GM23338 (cell line): Measurements from ENCODE around the gene BLACAT1. TPM values are rescaled to one million over a fixed set of nuclear protein-coding genes. Genes with fewer than 3 reads are reported as not detected.

Experiments used
- ATAC-seq: fragments of 200-7000 bp; cut with Tn5 transposase; 3 replicates; pipeline ENCODE4 v1.9.1; 2020
- DNase-seq: peaks from one replicate; pipeline ENCODE4 v3.0.0-alpha.2; 2015; ENCODE audit warnings: low spot score
- H2AFZ ChIP-seq: fragments of 200-600 bp; sonication (generic); 2 replicates; pipeline ENCODE4 v1.8.0; 2016; ENCODE audit warnings: antibody characterized with exemption, mild to moderate bottlenecking, moderate library complexity
- H3F3A ChIP-seq: fragments of 200-600 bp; sonication (generic); replicated peaks from 2 replicates; pipeline ENCODE4 v1.8.0; 2017; ENCODE audit warnings: antibody characterized with exemption, mixed run types, low read depth
- H3K27ac ChIP-seq: fragments of 200-600 bp; sonication (generic); 2 replicates; pipeline ENCODE4 v1.6.1; 2016; ENCODE audit warnings: low read depth
- H3K27me3 ChIP-seq: fragments of 200-600 bp; sonication (generic); 2 replicates; pipeline ENCODE4 v1.8.0; 2016; ENCODE audit warnings: mild to moderate bottlenecking, mixed run types, moderate library complexity; ENCODE audit not compliant: insufficient read depth
- H3K36me3 ChIP-seq: fragments of 200-600 bp; sonication (generic); 2 replicates; pipeline ENCODE4 v1.8.0; 2016; ENCODE audit warnings: mild to moderate bottlenecking; ENCODE audit not compliant: insufficient read depth
- H3K4me1 ChIP-seq: fragments of 200-600 bp; sonication (generic); 2 replicates; pipeline ENCODE4 v1.8.0; 2016; ENCODE audit warnings: mild to moderate bottlenecking, moderate library complexity; ENCODE audit not compliant: insufficient read depth
- H3K4me2 ChIP-seq: fragments of 200-600 bp; sonication (generic); 2 replicates; pipeline ENCODE4 v1.7.1; 2017; ENCODE audit warnings: mixed run types
- H3K4me3 ChIP-seq: fragments of 200-600 bp; sonication (generic); 2 replicates; pipeline ENCODE4 v1.6.1; 2016; ENCODE audit warnings: mixed run types
- H3K79me2 ChIP-seq: fragments of 200-600 bp; sonication (generic); replicated peaks from 2 replicates; pipeline ENCODE4 v1.8.0; 2017; ENCODE audit warnings: mild to moderate bottlenecking; ENCODE audit not compliant: insufficient read depth
- H3K9me2 ChIP-seq: fragments of 200-600 bp; sonication (generic); 2 replicates; pipeline ENCODE4 v1.8.0; 2017; ENCODE audit not compliant: insufficient read depth
- H4K20me1 ChIP-seq: fragments of 200-600 bp; sonication (generic); replicated peaks from 2 replicates; pipeline ENCODE4 v1.8.0; 2017; ENCODE audit warnings: mild to moderate bottlenecking; ENCODE audit not compliant: insufficient read depth
- H3K27ac Mint-ChIP-seq: 2 replicates; pipeline ENCODE4 v1.8.0; 2020; ENCODE audit warnings: inconsistent platforms, mild to moderate bottlenecking, moderate library complexity, mixed read lengths
- H3K27me3 Mint-ChIP-seq: 3 replicates; pipeline ENCODE4 v1.8.0; 2022; ENCODE audit warnings: low read depth, mild to moderate bottlenecking, moderate library complexity, mixed read lengths, inconsistent platforms; ENCODE audit not compliant: insufficient read depth, poor library complexity
- H3K36me3 Mint-ChIP-seq: 3 replicates; pipeline ENCODE4 v1.8.0; 2021; ENCODE audit warnings: low read depth, mild to moderate bottlenecking, inconsistent platforms, moderate library complexity, mixed read lengths
- H3K4me1 Mint-ChIP-seq: 3 replicates; pipeline ENCODE4 v1.8.0; 2020; ENCODE audit warnings: mild to moderate bottlenecking, inconsistent platforms, mixed read lengths
- H3K4me3 Mint-ChIP-seq: 3 replicates; pipeline ENCODE4 v1.8.0; 2021; ENCODE audit warnings: moderate library complexity, mild to moderate bottlenecking, inconsistent platforms, mixed read lengths
- H3K9me3 Mint-ChIP-seq: 3 replicates; pipeline ENCODE4 v1.8.0; 2020; ENCODE audit warnings: moderate library complexity, mild to moderate bottlenecking, inconsistent platforms, mixed read lengths
- CREB1 ChIP-seq: fragments of 250-450 bp; sonication (Bioruptor Pico); IDR thresholded peaks from 2 replicates; pipeline ENCODE4 v1.5.0; 2020; ENCODE audit warnings: low read depth, mild to moderate bottlenecking, moderate library complexity
- CTCF ChIP-seq, 2 experiments: fragments of 200-600 bp in 1 of 2; sonication (generic) in 1 of 2; conservative IDR thresholded peaks; 2 replicates each; pipeline versions ENCODE4 v1.5.1 to v1.6.1; 2016 to 2017; ENCODE audit warnings: antibody characterized with exemption in 2 of 2, low read depth in 2 of 2, mild to moderate bottlenecking in 2 of 2, moderate library complexity in 1 of 2
- ETS1 ChIP-seq: IDR thresholded peaks from 2 replicates; pipeline ENCODE4 v1.6.1; 2016; ENCODE audit warnings: antibody characterized with exemption
- EZH2 ChIP-seq: fragments of 200-600 bp; sonication (generic); IDR thresholded peaks from one replicate; pipeline ENCODE4 v1.8.0; 2017; ENCODE audit warnings: antibody characterized with exemption, mild to moderate bottlenecking, low read depth; ENCODE audit not compliant: unreplicated experiment
- EZH2phosphoT487 ChIP-seq: fragments of 200-600 bp; sonication (generic); IDR thresholded peaks from one replicate; pipeline ENCODE4 v1.8.1; 2018; ENCODE audit warnings: antibody characterized with exemption; ENCODE audit not compliant: unreplicated experiment
- JUNB ChIP-seq: IDR thresholded peaks from one replicate; pipeline ENCODE4 v1.6.1; 2016; ENCODE audit warnings: antibody characterized with exemption; ENCODE audit not compliant: unreplicated experiment
- NANOG ChIP-seq: IDR thresholded peaks from 2 replicates; pipeline ENCODE4 v1.6.1; 2016; ENCODE audit warnings: antibody characterized with exemption, borderline replicate concordance
- POLR2AphosphoS5 ChIP-seq: IDR thresholded peaks from 2 replicates; pipeline ENCODE4 v1.6.1; 2016; ENCODE audit warnings: antibody characterized with exemption, low read depth
- REST ChIP-seq: IDR thresholded peaks from one replicate; pipeline ENCODE4 v1.6.1; 2018; ENCODE audit warnings: antibody characterized with exemption; ENCODE audit not compliant: unreplicated experiment
- STAT1 ChIP-seq: IDR thresholded peaks from one replicate; pipeline ENCODE4 v1.6.1; 2016; ENCODE audit warnings: antibody characterized with exemption; ENCODE audit not compliant: unreplicated experiment
- ZNF114 ChIP-seq: fragments of 250-450 bp; sonication (Bioruptor Pico); IDR thresholded peaks from 2 replicates; pipeline ENCODE4 v1.5.0; 2020; ENCODE audit warnings: mild to moderate bottlenecking, moderate library complexity
- ZNF331 ChIP-seq: fragments of 250-450 bp; sonication (Bioruptor Pico); IDR thresholded peaks from 2 replicates; pipeline ENCODE4 v1.5.0; 2020; ENCODE audit warnings: low read depth, mild to moderate bottlenecking, moderate library complexity
- ZNF462 ChIP-seq: fragments of 250-450 bp; sonication (Bioruptor Pico); IDR thresholded peaks from 2 replicates; pipeline ENCODE4 v1.5.0; 2020; ENCODE audit warnings: mild to moderate bottlenecking, moderate library complexity
- polyA plus RNA-seq: library from polyadenylated mRNA; unstranded; fragments of >200 nt; fragmentation: Nextera tagmentation; extraction: Ambion mirVana; gene quantifications from 2 replicates; pipeline ENCODE4 v1.2.1, GENCODE V29; 2016
- total RNA-seq: library from RNA; depleted of rRNA; stranded (reverse); fragments of >200 nt; shearing (Covaris generic); gene quantifications from 2 replicates; pipeline ENCODE4 v1.2.3, GENCODE V29; 2014

The BLACAT1 gene
- total and polyA plus RNA-seq, 2 experiments from 2014 or later, result 1.6 to 6.2 TPM

- Mint-ChIP-seq H3K27ac (no peak overlapping the region), H3K27me3 (peaks cover 9% of the 10 kb centered on the region), H3K9me3 (peaks cover 31% of the 10 kb centered on the region), H3K4me1 (no peaks in the 10 kb centered on the region; the same call in 2 of the 3 replicates), H3K4me3 (no peak overlapping the region), H3K36me3 (peaks cover 20% of the 10 kb centered on the region; the same call in 2 of the 3 replicates)
- Histone ChIP-seq H3F3A (no peaks in the 10 kb centered on the region), H3K4me2 (no peak overlapping the region), H3K9me2 (no peaks in the 10 kb centered on the region), H3K4me1 (0 out of 2 replicates have a peak, but pooled peaks cover 10% of the 10 kb centered on the region), H3K4me3 (no peak overlapping the region), H3K79me2 (no peaks in the 10 kb centered on the region), H3K36me3 (0 out of 2 replicates have a peak, but pooled peaks cover 4% of the 10 kb centered on the region), H2AFZ (no peak overlapping the region), H4K20me1 (no peaks in the 10 kb centered on the region), H3K27ac (no peak overlapping the region), H3K27me3 (no peaks in the 10 kb centered on the region)
- TF ChIP-seq EZH2 (no peak), ETS1 (no peak), ZNF331 (CRISPR knock-in tag) (no peak), JUNB (no peak), EZH2phosphoT487 (no peak), CTCF (conservative IDR thresholded peaks at IDR 0.05; ENCODE audit: low read depth in 2 of 2) (no peak), NANOG (no peak), ZNF114 (no peak), REST (no peak), ZNF462 (no peak), STAT1 (no peak), CREB1 (CRISPR knock-in tag) (no peak), POLR2AphosphoS5 (no peak)
- ATAC-seq, result no peak
- DNase-seq, result no peak
Measured at GRCh38 chr1:205407970-205408369, 47.9 kb downstream of the BLACAT1 start.
